GM12892 (cell line): ENCODE measurements around the gene ANXA11.

Experiments used
- POLR2A ChIP-seq: IDR thresholded peaks from 2 replicates; pipeline ENCODE4 v1.6.1; 2011; ENCODE audit warnings: low read depth, low read length, control low read depth
- POLR2AphosphoS5 ChIP-seq: IDR thresholded peaks from 2 replicates; pipeline ENCODE4 v1.6.1; 2011; ENCODE audit warnings: low read depth, low read length, control low read depth
- TAF1 ChIP-seq: IDR thresholded peaks from 2 replicates; pipeline ENCODE4 v1.6.1; 2011; ENCODE audit warnings: low read depth, mild to moderate bottlenecking, control low read depth, low read length, borderline replicate concordance

- TF ChIP-seq POLR2A: no peak
- no peak for TF ChIP-seq TAF1
- no peak for TF ChIP-seq POLR2AphosphoS5
These were observed 4.7 kb downstream of the ANXA11 start for GRCh38 chr10:80200687-80201086.
